Stimulated activated CD8-positive, alpha-beta memory T cell treated with anti-CD3 and anti-CD28 coated beads, Interleukin-4, amount 100 ng/mL, for 1 hour (primary cell): Measurements from ENCODE around the gene ZC3H12C.
"Not testable (repeated sequence)": the region's sequence is repeated elsewhere in the genome, so short reads cannot be mapped to it uniquely, and the experiment has no call there.

Experiments
- DNase-seq, 2 donors: peaks; one replicate each; pipeline ENCODE4 v3.0.0-alpha.2; 2020; ENCODE audit warnings: low read depth in 2 of 2, low spot score in 1 of 2

The ZC3H12C gene

GRCh38 chr11:110208678-110209312 is 115.6 kb downstream of the ZC3H12C start:
- DNase-seq, result not testable (repeated sequence)

DNA sequence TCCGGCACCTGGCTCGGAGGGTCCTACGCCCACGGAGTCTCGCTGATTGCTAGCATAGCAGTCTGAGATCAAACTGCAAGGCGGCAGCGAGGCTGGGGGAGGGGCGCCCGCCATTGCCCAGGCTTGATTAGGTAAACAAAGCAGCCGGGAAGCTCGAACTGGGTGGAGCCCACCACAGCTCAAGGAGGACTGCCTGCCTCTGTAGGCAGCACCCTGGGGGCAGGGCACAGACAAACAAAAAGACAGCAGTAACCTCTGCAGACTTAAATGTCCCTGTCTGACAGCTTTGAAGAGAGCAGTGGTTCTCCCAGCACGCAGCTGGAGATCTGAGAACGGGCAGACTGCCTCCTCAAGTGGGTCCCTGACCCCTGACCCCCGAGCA is 116.1 kb downstream of the ZC3H12C start:
- not testable (repeated sequence) for DNase-seq

GRCh38 chr11:110217223-110217877 is 124.2 kb downstream of the ZC3H12C start:
- no peak for DNase-seq

DNA sequence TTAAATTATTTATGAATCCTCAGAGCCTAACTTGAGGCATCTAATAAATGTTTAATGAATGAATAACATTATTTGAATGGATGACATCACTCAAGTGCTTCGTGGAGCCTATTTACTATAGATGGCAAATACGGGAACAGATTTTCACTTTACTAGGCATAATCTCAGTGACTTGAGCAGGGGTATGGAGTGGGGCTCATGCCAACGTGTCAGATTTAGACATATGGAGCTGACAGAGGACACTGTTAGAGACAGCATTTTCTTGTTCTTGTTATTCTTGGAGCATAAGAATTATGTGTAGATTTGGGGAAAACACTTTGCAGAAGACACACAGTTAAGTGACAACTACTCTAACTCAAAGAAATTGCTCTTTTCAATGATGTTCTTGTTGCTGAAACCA is 124.7 kb downstream of the ZC3H12C start:
- DNase-seq, result no peak

- DNase-seq, result no peak
Measured at GRCh38 chr11:110219006-110219785, 126.0 kb downstream of the ZC3H12C start.
